Measurements from ENCODE around the gene LDLRAD2.

DNA sequence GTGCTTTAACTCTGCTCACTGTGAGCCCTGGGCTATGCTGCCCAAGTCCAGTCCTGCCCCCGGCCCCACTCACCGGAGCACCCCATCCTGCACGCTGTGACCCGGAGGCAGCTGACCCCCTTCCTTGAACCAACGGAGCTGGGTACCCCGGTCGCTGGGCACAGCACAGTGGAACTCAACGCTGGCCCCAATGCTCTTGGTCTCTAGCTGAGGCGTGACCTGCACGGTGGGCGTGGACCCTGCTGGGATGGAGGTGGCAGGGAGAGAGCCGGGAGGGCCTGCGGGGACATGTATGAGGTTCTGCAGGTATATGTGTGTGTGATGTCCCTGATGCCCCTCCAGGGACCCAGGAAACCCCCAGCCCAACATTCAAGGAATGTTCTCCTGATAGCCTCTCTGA lies 24.7 kb downstream of the LDLRAD2 start:
- no peak for TF ChIP-seq EP300 (IDR thresholded peaks at IDR 0.05)
- TF ChIP-seq, protein P1, sequence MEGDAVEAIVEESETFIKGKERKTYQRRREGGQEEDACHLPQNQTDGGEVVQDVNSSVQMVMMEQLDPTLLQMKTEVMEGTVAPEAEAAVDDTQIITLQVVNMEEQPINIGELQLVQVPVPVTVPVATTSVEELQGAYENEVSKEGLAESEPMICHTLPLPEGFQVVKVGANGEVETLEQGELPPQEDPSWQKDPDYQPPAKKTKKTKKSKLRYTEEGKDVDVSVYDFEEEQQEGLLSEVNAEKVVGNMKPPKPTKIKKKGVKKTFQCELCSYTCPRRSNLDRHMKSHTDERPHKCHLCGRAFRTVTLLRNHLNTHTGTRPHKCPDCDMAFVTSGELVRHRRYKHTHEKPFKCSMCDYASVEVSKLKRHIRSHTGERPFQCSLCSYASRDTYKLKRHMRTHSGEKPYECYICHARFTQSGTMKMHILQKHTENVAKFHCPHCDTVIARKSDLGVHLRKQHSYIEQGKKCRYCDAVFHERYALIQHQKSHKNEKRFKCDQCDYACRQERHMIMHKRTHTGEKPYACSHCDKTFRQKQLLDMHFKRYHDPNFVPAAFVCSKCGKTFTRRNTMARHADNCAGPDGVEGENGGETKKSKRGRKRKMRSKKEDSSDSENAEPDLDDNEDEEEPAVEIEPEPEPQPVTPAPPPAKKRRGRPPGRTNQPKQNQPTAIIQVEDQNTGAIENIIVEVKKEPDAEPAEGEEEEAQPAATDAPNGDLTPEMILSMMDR (IDR thresholded peaks at IDR 0.05), result no peak
- TF ChIP-seq POLR2A (IDR thresholded peaks at IDR 0.05; ENCODE audit: low read length), result no peak
- TF ChIP-seq, protein P2, sequence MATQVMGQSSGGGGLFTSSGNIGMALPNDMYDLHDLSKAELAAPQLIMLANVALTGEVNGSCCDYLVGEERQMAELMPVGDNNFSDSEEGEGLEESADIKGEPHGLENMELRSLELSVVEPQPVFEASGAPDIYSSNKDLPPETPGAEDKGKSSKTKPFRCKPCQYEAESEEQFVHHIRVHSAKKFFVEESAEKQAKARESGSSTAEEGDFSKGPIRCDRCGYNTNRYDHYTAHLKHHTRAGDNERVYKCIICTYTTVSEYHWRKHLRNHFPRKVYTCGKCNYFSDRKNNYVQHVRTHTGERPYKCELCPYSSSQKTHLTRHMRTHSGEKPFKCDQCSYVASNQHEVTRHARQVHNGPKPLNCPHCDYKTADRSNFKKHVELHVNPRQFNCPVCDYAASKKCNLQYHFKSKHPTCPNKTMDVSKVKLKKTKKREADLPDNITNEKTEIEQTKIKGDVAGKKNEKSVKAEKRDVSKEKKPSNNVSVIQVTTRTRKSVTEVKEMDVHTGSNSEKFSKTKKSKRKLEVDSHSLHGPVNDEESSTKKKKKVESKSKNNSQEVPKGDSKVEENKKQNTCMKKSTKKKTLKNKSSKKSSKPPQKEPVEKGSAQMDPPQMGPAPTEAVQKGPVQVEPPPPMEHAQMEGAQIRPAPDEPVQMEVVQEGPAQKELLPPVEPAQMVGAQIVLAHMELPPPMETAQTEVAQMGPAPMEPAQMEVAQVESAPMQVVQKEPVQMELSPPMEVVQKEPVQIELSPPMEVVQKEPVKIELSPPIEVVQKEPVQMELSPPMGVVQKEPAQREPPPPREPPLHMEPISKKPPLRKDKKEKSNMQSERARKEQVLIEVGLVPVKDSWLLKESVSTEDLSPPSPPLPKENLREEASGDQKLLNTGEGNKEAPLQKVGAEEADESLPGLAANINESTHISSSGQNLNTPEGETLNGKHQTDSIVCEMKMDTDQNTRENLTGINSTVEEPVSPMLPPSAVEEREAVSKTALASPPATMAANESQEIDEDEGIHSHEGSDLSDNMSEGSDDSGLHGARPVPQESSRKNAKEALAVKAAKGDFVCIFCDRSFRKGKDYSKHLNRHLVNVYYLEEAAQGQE (IDR thresholded peaks at IDR 0.05), result no peak
- TF ChIP-seq RFX5 (IDR thresholded peaks at IDR 0.05), result no peak
- TF ChIP-seq, protein P3, sequence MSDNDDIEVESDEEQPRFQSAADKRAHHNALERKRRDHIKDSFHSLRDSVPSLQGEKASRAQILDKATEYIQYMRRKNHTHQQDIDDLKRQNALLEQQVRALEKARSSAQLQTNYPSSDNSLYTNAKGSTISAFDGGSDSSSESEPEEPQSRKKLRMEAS (IDR thresholded peaks at IDR 0.05), result no peak
- TF ChIP-seq BHLHE40 (IDR thresholded peaks at IDR 0.05; ENCODE audit: low read depth, low read length), result no peak
- TF ChIP-seq ESRRA (IDR thresholded peaks at IDR 0.05; ENCODE audit: borderline replicate concordance, low read length), result no peak
- TF ChIP-seq, protein P4, sequence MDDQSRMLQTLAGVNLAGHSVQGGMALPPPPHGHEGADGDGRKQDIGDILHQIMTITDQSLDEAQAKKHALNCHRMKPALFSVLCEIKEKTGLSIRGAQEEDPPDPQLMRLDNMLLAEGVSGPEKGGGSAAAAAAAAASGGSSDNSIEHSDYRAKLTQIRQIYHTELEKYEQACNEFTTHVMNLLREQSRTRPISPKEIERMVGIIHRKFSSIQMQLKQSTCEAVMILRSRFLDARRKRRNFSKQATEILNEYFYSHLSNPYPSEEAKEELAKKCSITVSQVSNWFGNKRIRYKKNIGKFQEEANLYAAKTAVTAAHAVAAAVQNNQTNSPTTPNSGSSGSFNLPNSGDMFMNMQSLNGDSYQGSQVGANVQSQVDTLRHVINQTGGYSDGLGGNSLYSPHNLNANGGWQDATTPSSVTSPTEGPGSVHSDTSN (IDR thresholded peaks at IDR 0.05), result no peak
- no peak for TF ChIP-seq EHMT2 (IDR thresholded peaks at IDR 0.05; ENCODE audit: low read depth)
- no peak for TF ChIP-seq CEBPB (IDR thresholded peaks at IDR 0.05)
- TF ChIP-seq POLR2AphosphoS2 (conservative IDR thresholded peaks at IDR 0.05; ENCODE audit: low read length), result no peak
- no peak for TF ChIP-seq KDM5A (IDR thresholded peaks at IDR 0.05)

Measured in A549 (cell line).